ENCODE measurements around the gene UFL1.

DNA sequence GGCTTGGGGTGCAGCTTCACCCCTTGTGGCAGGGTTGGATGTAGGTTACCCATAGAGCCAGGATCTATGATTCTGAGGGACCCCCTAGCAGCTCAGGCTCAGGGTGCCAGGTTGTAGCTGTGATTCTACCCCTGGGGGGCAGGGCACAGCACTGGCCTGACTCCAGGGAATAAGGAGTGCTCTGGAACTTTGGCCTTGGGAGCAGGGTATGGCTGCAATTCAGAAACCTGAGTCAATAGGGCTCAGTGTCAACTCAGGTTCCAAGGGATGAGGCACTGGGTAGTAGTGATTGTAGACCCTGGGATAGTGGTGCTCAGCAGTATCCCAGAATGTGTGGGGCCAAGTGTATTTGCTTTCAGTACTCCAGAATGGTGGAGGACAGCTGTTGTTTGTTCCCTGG is 49.9 kb downstream of the UFL1 start:
- TF ChIP-seq, protein P1, sequence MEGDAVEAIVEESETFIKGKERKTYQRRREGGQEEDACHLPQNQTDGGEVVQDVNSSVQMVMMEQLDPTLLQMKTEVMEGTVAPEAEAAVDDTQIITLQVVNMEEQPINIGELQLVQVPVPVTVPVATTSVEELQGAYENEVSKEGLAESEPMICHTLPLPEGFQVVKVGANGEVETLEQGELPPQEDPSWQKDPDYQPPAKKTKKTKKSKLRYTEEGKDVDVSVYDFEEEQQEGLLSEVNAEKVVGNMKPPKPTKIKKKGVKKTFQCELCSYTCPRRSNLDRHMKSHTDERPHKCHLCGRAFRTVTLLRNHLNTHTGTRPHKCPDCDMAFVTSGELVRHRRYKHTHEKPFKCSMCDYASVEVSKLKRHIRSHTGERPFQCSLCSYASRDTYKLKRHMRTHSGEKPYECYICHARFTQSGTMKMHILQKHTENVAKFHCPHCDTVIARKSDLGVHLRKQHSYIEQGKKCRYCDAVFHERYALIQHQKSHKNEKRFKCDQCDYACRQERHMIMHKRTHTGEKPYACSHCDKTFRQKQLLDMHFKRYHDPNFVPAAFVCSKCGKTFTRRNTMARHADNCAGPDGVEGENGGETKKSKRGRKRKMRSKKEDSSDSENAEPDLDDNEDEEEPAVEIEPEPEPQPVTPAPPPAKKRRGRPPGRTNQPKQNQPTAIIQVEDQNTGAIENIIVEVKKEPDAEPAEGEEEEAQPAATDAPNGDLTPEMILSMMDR (IDR thresholded peaks at IDR 0.05), result no peak
- TF ChIP-seq EP300 (IDR thresholded peaks at IDR 0.05) (no peak), POLR2A (IDR thresholded peaks at IDR 0.05; ENCODE audit: low read depth) (no peak), POLR2AphosphoS5 (IDR thresholded peaks at IDR 0.05) (no peak)
